ENCODE measurements around the gene KLRD1.
"Not testable (repeated sequence)": the region's sequence is repeated elsewhere in the genome, so short reads cannot be mapped to it uniquely, and the experiment has no call there.

DNA sequence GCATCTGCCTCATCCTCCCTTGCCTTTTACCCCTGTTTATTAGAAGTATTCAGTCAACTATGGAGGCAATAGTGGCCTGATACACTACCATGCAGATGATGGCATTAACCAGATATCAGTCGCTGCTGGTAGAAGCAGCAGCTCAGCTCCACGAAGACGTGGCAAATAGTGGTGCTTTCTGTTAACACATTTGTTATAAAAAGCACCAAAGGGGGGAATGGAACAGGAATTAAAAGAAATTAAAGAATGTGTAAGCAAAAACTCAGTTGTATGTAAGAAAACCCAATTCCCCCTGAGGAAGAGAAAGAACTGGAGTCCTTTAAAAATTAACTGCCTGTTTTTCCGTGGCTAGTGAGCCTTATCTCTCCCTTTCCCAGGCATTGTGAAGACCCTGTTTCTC is 60.0 kb downstream of the KLRD1 start:
- TF ChIP-seq, protein P1, sequence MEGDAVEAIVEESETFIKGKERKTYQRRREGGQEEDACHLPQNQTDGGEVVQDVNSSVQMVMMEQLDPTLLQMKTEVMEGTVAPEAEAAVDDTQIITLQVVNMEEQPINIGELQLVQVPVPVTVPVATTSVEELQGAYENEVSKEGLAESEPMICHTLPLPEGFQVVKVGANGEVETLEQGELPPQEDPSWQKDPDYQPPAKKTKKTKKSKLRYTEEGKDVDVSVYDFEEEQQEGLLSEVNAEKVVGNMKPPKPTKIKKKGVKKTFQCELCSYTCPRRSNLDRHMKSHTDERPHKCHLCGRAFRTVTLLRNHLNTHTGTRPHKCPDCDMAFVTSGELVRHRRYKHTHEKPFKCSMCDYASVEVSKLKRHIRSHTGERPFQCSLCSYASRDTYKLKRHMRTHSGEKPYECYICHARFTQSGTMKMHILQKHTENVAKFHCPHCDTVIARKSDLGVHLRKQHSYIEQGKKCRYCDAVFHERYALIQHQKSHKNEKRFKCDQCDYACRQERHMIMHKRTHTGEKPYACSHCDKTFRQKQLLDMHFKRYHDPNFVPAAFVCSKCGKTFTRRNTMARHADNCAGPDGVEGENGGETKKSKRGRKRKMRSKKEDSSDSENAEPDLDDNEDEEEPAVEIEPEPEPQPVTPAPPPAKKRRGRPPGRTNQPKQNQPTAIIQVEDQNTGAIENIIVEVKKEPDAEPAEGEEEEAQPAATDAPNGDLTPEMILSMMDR (IDR thresholded peaks at IDR 0.05; ENCODE audit: low read depth, low read length, missing input control), result not testable (repeated sequence)
- TF ChIP-seq, protein P2, sequence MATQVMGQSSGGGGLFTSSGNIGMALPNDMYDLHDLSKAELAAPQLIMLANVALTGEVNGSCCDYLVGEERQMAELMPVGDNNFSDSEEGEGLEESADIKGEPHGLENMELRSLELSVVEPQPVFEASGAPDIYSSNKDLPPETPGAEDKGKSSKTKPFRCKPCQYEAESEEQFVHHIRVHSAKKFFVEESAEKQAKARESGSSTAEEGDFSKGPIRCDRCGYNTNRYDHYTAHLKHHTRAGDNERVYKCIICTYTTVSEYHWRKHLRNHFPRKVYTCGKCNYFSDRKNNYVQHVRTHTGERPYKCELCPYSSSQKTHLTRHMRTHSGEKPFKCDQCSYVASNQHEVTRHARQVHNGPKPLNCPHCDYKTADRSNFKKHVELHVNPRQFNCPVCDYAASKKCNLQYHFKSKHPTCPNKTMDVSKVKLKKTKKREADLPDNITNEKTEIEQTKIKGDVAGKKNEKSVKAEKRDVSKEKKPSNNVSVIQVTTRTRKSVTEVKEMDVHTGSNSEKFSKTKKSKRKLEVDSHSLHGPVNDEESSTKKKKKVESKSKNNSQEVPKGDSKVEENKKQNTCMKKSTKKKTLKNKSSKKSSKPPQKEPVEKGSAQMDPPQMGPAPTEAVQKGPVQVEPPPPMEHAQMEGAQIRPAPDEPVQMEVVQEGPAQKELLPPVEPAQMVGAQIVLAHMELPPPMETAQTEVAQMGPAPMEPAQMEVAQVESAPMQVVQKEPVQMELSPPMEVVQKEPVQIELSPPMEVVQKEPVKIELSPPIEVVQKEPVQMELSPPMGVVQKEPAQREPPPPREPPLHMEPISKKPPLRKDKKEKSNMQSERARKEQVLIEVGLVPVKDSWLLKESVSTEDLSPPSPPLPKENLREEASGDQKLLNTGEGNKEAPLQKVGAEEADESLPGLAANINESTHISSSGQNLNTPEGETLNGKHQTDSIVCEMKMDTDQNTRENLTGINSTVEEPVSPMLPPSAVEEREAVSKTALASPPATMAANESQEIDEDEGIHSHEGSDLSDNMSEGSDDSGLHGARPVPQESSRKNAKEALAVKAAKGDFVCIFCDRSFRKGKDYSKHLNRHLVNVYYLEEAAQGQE (IDR thresholded peaks at IDR 0.05), result not testable (repeated sequence)
- not testable (repeated sequence) for TF ChIP-seq SP1 (IDR thresholded peaks at IDR 0.05); YY1 (IDR thresholded peaks at IDR 0.05); GABPA (IDR thresholded peaks at IDR 0.05 in 1 of 2, conservative IDR thresholded peaks at IDR 0.05 in 1 of 2); TAF1 (conservative IDR thresholded peaks at IDR 0.05); RAD21 (IDR thresholded peaks at IDR 0.05); EGR1 (IDR thresholded peaks at IDR 0.05; ENCODE audit: low read depth in 2 of 2)
- TF ChIP-seq, protein P3, sequence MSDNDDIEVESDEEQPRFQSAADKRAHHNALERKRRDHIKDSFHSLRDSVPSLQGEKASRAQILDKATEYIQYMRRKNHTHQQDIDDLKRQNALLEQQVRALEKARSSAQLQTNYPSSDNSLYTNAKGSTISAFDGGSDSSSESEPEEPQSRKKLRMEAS (IDR thresholded peaks at IDR 0.05), result not testable (repeated sequence)

Data from liver (tissue), 3 donors.